GM19035 (cell line): ENCODE data around the gene ZNF117.
"Not testable (repeated sequence)": the region's sequence is repeated elsewhere in the genome, so short reads cannot be mapped to it uniquely, and the experiment has no call there.

Experiments used
- ATAC-seq: cut with Tn5 transposase; IDR thresholded peaks from one replicate; pipeline ENCODE4 v1.9.1; 2021; ENCODE audit not compliant: unreplicated experiment

Gene ZNF117

GRCh38 chr7:64928252-64929187 is 62.3 kb downstream of the ZNF117 start:
- ATAC-seq = not testable (repeated sequence)
